ENCODE measurements around the gene TMC1. TPM values are rescaled to one million over a fixed set of nuclear protein-coding genes. Genes with fewer than 3 reads are reported as not detected.

Gene TMC1
- total RNA-seq, 4 donors from 2014 or later, result 1.2 to 15.7 TPM; not detected in 2

DNA sequence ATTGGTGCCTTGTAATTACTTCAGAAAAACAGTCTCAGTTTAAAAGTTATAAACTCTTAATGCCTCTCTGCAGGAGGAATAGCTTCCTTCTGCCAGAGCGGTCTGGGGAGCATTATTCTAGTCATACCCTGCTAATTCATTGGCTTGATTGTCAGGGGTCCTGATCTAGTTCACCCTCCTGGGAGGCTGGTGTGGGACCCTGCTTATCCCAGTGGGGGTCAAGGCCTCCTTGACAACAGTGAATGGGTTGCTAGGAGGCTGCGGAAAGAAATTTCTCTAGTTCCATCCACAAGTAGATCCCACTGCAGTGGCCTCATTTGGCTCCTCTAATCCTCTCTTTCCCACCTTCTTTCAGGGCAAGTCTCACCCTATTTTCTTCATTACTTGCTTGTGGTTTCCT is 105.7 kb downstream of the TMC1 start:
- ATAC-seq (no peak), DNase-seq (no peak)
- Histone ChIP-seq H3K27ac (no peak overlapping the region), H3K4me3 (no peak overlapping the region), H3K36me3 (no peaks in the 10 kb centered on the region), H3K27me3 (no peaks in the 10 kb centered on the region), H3K9me3 (no peaks in the 10 kb centered on the region), H3K4me1 (peaks cover 0 to 11% of the 10 kb centered on the region in 2 donors)
- no peak for TF ChIP-seq POLR2A (IDR thresholded peaks at IDR 0.05)
- TF ChIP-seq, protein P1, sequence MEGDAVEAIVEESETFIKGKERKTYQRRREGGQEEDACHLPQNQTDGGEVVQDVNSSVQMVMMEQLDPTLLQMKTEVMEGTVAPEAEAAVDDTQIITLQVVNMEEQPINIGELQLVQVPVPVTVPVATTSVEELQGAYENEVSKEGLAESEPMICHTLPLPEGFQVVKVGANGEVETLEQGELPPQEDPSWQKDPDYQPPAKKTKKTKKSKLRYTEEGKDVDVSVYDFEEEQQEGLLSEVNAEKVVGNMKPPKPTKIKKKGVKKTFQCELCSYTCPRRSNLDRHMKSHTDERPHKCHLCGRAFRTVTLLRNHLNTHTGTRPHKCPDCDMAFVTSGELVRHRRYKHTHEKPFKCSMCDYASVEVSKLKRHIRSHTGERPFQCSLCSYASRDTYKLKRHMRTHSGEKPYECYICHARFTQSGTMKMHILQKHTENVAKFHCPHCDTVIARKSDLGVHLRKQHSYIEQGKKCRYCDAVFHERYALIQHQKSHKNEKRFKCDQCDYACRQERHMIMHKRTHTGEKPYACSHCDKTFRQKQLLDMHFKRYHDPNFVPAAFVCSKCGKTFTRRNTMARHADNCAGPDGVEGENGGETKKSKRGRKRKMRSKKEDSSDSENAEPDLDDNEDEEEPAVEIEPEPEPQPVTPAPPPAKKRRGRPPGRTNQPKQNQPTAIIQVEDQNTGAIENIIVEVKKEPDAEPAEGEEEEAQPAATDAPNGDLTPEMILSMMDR (IDR thresholded peaks at IDR 0.05 in 4 of 5, conservative IDR thresholded peaks at IDR 0.05 in 1 of 5), result no peak
- intact Hi-C loops (cut with DNase I; ENCODE audit: low total_unique reads), result no loop called here
- in situ Hi-C loops (cut with MboI; ENCODE audit: low sequenced_read_pairs in 4 of 4), result no loop called here

DNA sequence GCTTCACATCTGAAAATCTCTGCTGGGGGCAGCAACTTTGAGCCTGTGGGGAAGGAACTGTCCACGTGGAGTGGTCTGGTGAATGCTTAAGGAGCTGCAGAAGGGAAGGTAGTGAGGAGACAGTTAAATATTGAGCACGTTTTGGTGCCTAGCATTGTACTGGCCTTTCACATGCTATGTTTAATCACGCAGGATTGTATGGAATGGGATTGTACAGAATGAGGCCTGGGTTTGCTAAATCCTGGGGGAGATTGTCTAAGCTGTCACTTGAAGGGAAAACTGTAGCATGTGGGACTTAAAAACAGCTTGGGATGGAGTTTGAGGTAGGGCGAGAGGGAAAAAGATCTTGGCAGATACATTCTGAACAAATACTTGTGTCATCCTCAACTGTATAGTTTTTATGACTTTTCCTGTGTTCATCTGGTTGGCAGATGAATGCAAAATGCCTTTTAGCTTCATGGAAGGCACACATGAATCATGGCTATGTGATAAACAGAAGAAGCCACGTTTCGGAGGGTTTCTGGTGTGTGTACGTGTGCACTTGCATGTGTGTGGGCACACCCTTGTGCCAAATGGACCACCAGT is 106.6 kb downstream of the TMC1 start:
- intact Hi-C loops (cut with DNase I; ENCODE audit: low total_unique reads), result no loop called here
- no peak for ATAC-seq
- in situ Hi-C loops (cut with MboI; ENCODE audit: low sequenced_read_pairs in 4 of 4), result no loop called here
- Histone ChIP-seq H3K36me3 (no peaks in the 10 kb centered on the region), H3K4me3 (no peak overlapping the region), H3K27me3 (no peaks in the 10 kb centered on the region), H3K9me3 (no peaks in the 10 kb centered on the region), H3K4me1 (peaks cover 0 to 11% of the 10 kb centered on the region in 2 donors), H3K27ac (no peak overlapping the region)
- no peak for DNase-seq
- TF ChIP-seq POLR2A (IDR thresholded peaks at IDR 0.05), result no peak

DNA sequence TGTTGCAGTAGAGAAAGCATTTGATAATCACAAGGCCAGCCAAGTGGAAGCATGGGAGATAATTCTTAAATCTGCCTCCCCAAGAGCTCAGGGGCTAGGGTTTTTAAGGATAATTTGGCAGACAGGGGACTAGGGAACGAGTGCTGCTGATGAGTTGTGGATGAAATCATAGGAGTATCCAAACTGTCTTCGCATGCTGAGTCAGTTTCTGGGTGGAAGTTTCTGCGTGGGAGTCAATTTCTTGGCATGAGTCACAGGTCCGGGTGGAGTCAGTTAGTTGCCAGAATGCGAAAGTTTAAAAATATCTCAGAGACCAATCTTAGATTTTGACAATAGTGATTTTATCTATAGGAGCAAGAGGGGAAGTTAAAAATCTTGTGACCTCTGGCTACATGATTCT is 112.6 kb downstream of the TMC1 start:
- in situ Hi-C loops (cut with MboI; ENCODE audit: low sequenced_read_pairs in 4 of 4) (no loop called here), intact Hi-C loops (cut with DNase I; ENCODE audit: low total_unique reads) (no loop called here)
- Histone ChIP-seq H3K27me3 (no peaks in the 10 kb centered on the region), H3K9me3 (no peaks in the 10 kb centered on the region), H3K27ac (no peak overlapping the region), H3K4me3 (no peak overlapping the region), H3K36me3 (no peaks in the 10 kb centered on the region), H3K4me1 (peaks cover 0 to 2% of the 10 kb centered on the region in 2 donors)
- no peak for TF ChIP-seq POLR2A (IDR thresholded peaks at IDR 0.05)
- TF ChIP-seq, protein P1 (IDR thresholded peaks at IDR 0.05 in 4 of 5, conservative IDR thresholded peaks at IDR 0.05 in 1 of 5), result no peak
- no peak for DNase-seq
- no peak for ATAC-seq

DNA sequence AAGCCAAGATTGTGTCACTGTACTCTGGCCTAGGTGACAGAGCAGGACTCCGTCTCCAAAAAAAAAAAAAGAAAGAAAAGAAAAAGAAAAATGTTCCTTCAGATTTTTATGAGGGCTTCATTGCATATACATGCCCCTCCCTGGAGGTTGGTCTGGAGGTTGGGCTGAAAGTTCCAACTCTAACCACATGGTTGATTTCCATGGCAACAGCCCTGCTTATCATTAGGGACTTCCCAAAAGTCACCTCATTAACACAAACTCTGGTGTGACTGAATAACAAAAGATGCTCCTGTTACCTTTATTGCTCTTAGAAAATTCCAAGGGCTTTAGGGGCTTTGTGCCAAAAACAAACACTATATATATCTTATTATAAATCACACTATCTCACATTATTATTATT is 113.8 kb downstream of the TMC1 start:
- DNase-seq, result no peak
- ATAC-seq, result no peak
- H3K36me3 ChIP-seq, result no peaks in the 10 kb centered on the region
- intact Hi-C loops (cut with DNase I; ENCODE audit: low total_unique reads), result no loop called here
- no peak overlapping the region for H3K27ac ChIP-seq
- in situ Hi-C loops (cut with MboI; ENCODE audit: low sequenced_read_pairs in 4 of 4), result no loop called here
- H3K27me3 ChIP-seq, result no peaks in the 10 kb centered on the region
- TF ChIP-seq, protein P1 (IDR thresholded peaks at IDR 0.05 in 4 of 5, conservative IDR thresholded peaks at IDR 0.05 in 1 of 5), result no peak
- TF ChIP-seq POLR2A (IDR thresholded peaks at IDR 0.05), result no peak
- no peaks in the 10 kb centered on the region for H3K4me1 ChIP-seq
- H3K4me3 ChIP-seq, result no peak overlapping the region
- H3K9me3 ChIP-seq, result no peaks in the 10 kb centered on the region

DNA sequence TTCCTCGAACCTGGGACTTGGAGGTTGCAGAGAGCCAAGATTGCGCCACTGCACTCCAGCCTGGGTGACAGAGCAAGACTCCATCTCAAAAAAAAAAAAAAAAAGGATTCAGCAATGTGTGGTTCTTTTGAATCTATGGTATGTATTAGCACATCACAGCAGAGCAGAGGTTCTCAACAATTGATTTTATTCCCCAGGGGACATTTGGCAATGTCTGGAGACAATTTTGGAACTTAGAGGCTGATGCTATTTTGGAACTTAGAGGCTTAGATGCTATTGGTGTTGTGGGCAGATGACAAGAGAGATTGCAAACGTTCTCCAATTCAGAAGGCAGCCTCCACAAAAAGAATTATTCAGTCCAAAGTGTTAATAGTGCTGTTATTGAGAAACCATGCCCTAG is 115.2 kb downstream of the TMC1 start:
- intact Hi-C loops (cut with DNase I; ENCODE audit: low total_unique reads) (no loop called here), in situ Hi-C loops (cut with MboI; ENCODE audit: low sequenced_read_pairs in 4 of 4) (no loop called here)
- H3K4me3 ChIP-seq, result no peak overlapping the region
- DNase-seq (no peak), ATAC-seq (no peak)
- H3K27me3 ChIP-seq, result no peaks in the 10 kb centered on the region
- no peaks in the 10 kb centered on the region for H3K4me1 ChIP-seq
- H3K36me3 ChIP-seq, result no peaks in the 10 kb centered on the region
- H3K9me3 ChIP-seq, result no peaks in the 10 kb centered on the region
- H3K27ac ChIP-seq, result no peak overlapping the region
- TF ChIP-seq POLR2A (IDR thresholded peaks at IDR 0.05), result no peak
- TF ChIP-seq, protein P1 (IDR thresholded peaks at IDR 0.05 in 4 of 5, conservative IDR thresholded peaks at IDR 0.05 in 1 of 5), result no peak
